Astrocyte of the cerebellum (primary cell): ENCODE data around the gene CRYBA4.

Experiments
- DNase-seq: peaks from one replicate; pipeline ENCODE4 v3.0.0-alpha.2; 2011; ENCODE audit warnings: low read depth
- H3K4me3 ChIP-seq: 2 replicates; pipeline ENCODE4 v1.5.1; 2011; ENCODE audit warnings: mild to moderate bottlenecking, low read depth, low read length, moderate library complexity
- in situ Hi-C: cut with HindIII; loops from 2 replicates; pipeline ENCODE4 v1.10.0; 2017; ENCODE audit warnings: low sequenced_read_pairs
- TF ChIP-seq, protein P1 (sequence below): IDR thresholded peaks from 2 replicates; pipeline ENCODE4 v1.5.1; 2012; ENCODE audit warnings: low read length, low read depth, moderate library complexity, mild to moderate bottlenecking; ENCODE audit errors: missing control alignments

Gene CRYBA4

GRCh38 chr22:26658671-26659478 is 37.1 kb downstream of the CRYBA4 start:
- in situ Hi-C loops, result no loop called here
- TF ChIP-seq, protein P1, sequence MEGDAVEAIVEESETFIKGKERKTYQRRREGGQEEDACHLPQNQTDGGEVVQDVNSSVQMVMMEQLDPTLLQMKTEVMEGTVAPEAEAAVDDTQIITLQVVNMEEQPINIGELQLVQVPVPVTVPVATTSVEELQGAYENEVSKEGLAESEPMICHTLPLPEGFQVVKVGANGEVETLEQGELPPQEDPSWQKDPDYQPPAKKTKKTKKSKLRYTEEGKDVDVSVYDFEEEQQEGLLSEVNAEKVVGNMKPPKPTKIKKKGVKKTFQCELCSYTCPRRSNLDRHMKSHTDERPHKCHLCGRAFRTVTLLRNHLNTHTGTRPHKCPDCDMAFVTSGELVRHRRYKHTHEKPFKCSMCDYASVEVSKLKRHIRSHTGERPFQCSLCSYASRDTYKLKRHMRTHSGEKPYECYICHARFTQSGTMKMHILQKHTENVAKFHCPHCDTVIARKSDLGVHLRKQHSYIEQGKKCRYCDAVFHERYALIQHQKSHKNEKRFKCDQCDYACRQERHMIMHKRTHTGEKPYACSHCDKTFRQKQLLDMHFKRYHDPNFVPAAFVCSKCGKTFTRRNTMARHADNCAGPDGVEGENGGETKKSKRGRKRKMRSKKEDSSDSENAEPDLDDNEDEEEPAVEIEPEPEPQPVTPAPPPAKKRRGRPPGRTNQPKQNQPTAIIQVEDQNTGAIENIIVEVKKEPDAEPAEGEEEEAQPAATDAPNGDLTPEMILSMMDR, result no peak
- peak overlapping the region; percentile 32 for H3K4me3 ChIP-seq
- peak; percentile 64 for DNase-seq

DNA sequence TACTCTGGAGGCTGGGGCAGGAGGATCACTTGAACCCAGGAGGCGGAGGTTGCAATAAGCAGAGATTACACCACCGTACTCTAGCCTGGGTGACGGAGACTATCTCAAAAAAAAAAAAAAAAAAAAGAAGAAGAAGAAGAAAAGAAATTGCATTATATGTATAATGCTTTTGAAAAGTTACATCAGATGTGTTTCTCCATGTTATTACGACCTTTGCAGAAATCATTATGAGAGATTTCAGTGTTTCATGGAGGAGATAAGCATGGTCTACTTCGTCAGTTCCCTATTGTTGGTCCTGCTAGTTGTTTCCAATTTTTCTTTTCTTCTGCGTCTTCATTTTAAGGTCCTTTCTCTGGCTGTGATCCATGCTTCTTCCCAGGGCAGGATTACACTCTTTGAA is 38.6 kb downstream of the CRYBA4 start:
- DNase-seq, result no peak
- TF ChIP-seq, protein P1, result no peak
- H3K4me3 ChIP-seq, result no peak overlapping the region
- in situ Hi-C loops, result no loop called here

GRCh38 chr22:26660961-26661578 is 39.3 kb downstream of the CRYBA4 start:
- DNase-seq, result no peak
- in situ Hi-C loops, result no loop called here
- H3K4me3 ChIP-seq, result no peak overlapping the region
- TF ChIP-seq, protein P1, result no peak

DNA sequence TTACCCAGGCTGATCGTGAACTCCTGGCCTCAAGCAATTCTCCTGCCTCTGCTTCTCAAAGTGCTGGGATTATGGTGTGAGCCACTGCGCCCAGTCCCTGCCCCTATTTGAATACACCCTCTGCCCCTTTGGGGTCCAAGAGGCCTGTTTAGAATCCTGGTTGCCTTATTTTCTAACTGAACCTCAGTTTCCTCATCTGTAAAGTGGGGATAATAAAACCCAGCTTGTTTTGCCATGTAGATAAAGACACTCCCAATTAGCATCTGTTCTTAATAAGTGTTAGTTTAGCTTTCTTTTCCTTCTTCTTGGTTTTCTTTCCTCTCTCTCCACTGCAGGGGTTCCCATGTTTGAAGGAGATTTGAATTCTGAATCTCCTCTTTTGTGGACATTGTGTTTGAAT is 40.4 kb downstream of the CRYBA4 start:
- DNase-seq, result no peak
- TF ChIP-seq, protein P1, result no peak
- no peak overlapping the region for H3K4me3 ChIP-seq
- in situ Hi-C loops, result no loop called here

DNA sequence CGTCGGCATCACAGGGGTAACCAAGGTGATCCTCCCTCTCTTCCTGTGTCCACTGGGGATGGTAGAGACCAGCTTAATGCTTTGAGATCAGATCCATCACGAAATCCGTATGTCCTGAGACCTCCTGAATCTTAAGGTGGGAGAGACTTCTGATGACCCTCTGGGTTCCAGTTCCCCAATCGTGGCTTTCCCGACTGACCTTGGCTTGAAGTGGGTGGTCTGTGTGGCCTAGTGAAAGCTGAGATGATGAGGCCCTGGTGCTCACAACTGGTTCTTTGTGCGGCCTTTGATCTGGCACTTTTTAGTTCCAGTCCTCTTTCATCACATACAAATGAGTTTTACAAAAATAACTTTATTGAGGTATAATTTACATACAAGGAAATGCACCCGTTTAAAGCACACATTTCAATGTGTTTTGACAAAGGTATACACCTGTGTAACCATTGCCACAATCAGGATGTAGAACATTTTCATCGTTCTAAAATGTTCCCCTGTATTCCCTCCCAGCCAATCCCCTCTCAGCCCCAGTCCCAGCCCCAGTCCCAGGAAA is 41.7 kb downstream of the CRYBA4 start:
- no peak for DNase-seq
- H3K4me3 ChIP-seq, result no peak overlapping the region
- TF ChIP-seq, protein P1, result no peak
- in situ Hi-C loops, result no loop called here

- TF ChIP-seq, protein P1, result no peak
- no peak for DNase-seq
- in situ Hi-C loops, result no loop called here
- H3K4me3 ChIP-seq, result no peak overlapping the region
Observed at GRCh38 chr22:26665813-26666231, 44.1 kb downstream of the CRYBA4 start.
